ENCODE measurements around the gene GABRB3. TPM values are rescaled to one million over a fixed set of nuclear protein-coding genes. Genes with fewer than 3 reads are reported as not detected.

GABRB3 gene
- total and polyA plus RNA-seq, 2 donors from 2014 or later, result 4.7 to 6.9 TPM

DNA sequence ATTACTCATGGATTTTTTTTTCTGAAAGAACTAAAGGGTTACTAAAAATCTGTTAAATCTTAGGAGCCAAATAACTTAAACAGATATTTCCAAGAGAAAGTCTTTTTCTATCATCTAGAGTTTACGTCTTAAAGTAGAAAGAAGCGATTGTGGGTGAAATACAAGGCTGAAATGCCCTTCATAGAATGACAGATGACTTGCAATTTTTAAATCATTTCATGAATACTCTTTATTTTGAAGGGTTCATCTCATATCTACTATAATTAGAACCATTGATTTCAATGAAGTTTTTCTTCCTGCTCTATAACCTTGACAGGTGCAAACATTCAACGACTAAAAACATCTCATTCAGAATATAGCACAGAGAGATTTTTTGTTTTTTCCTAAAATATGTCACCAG is 217.0 kb downstream of the GABRB3 start:
- Histone ChIP-seq H3K4me3 (ENCODE audit: low read length in 3 of 3) (no peak overlapping the region), H3K27ac (ENCODE audit: low read depth in 2 of 2, low read length in 2 of 2) (no peak overlapping the region), H3K36me3 (ENCODE audit: control insufficient read depth in 2 of 3, insufficient read depth in 3 of 3, low read length in 3 of 3) (no peaks in the 10 kb centered on the region), H3K9me3 (ENCODE audit: control insufficient read depth in 2 of 3, insufficient read depth in 1 of 3, low read length in 3 of 3) (no peaks in the 10 kb centered on the region), H3K4me1 (ENCODE audit: control insufficient read depth in 2 of 3, insufficient read depth in 2 of 3, low read depth in 1 of 3, low read length in 3 of 3) (no peaks in the 10 kb centered on the region), H3K9ac (ENCODE audit: low read length in 3 of 3) (no peak overlapping the region), H3K27me3 (ENCODE audit: control insufficient read depth, insufficient read depth, low read length) (no peaks in the 10 kb centered on the region)
- DNase-seq (no peak), FAIRE-seq (no peak)
- intact Hi-C loops (cut with DNase I), result no loop called here
- TF ChIP-seq, protein P1, sequence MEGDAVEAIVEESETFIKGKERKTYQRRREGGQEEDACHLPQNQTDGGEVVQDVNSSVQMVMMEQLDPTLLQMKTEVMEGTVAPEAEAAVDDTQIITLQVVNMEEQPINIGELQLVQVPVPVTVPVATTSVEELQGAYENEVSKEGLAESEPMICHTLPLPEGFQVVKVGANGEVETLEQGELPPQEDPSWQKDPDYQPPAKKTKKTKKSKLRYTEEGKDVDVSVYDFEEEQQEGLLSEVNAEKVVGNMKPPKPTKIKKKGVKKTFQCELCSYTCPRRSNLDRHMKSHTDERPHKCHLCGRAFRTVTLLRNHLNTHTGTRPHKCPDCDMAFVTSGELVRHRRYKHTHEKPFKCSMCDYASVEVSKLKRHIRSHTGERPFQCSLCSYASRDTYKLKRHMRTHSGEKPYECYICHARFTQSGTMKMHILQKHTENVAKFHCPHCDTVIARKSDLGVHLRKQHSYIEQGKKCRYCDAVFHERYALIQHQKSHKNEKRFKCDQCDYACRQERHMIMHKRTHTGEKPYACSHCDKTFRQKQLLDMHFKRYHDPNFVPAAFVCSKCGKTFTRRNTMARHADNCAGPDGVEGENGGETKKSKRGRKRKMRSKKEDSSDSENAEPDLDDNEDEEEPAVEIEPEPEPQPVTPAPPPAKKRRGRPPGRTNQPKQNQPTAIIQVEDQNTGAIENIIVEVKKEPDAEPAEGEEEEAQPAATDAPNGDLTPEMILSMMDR (IDR thresholded peaks at IDR 0.05; ENCODE audit: borderline replicate concordance, extremely low read depth, insufficient read depth), result no peak

DNA sequence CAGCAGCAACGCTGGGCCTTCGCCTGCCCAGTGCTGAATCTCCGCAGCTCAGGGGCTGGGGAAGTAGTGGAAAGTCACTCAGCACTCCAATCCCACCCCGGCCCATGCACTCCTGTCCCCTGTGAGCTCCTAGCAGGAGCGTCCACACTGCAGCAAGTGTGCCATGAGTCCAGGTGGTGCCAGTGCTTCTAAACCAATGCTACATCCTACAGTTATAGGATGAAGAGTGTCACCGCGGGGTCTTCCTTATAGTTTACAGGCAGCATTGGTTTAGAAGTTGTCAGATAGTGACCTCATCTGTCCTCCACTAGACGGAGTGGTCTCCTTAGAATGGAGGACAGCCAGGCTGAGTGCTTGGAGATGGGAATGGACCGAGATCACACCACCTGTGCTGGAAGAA is 221.4 kb downstream of the GABRB3 start:
- H3K9me3 ChIP-seq (ENCODE audit: control insufficient read depth in 2 of 3, insufficient read depth in 1 of 3, low read length in 3 of 3), result no peaks in the 10 kb centered on the region
- H3K27ac ChIP-seq (ENCODE audit: low read depth in 2 of 2, low read length in 2 of 2), result no peak overlapping the region
- FAIRE-seq, result no peak
- H3K9ac ChIP-seq (ENCODE audit: low read length in 3 of 3), result no peak overlapping the region
- TF ChIP-seq, protein P1 (IDR thresholded peaks at IDR 0.05; ENCODE audit: borderline replicate concordance, extremely low read depth, insufficient read depth), result no peak
- intact Hi-C loops (cut with DNase I), result no loop called here
- no peaks in the 10 kb centered on the region for H3K27me3 ChIP-seq (ENCODE audit: control insufficient read depth, insufficient read depth, low read length)
- no peak overlapping the region for H3K4me3 ChIP-seq (ENCODE audit: low read length in 3 of 3)
- H3K36me3 ChIP-seq (ENCODE audit: control insufficient read depth in 2 of 3, insufficient read depth in 3 of 3, low read length in 3 of 3), result no peaks in the 10 kb centered on the region
- no peak for DNase-seq
- no peaks in the 10 kb centered on the region for H3K4me1 ChIP-seq (ENCODE audit: control insufficient read depth in 2 of 3, insufficient read depth in 2 of 3, low read depth in 1 of 3, low read length in 3 of 3)

- TF ChIP-seq, protein P1 (IDR thresholded peaks at IDR 0.05; ENCODE audit: borderline replicate concordance, extremely low read depth, insufficient read depth), result no peak
- Histone ChIP-seq H3K27ac (ENCODE audit: low read depth in 2 of 2, low read length in 2 of 2) (no peak overlapping the region), H3K4me3 (ENCODE audit: low read length in 3 of 3) (no peak overlapping the region), H3K4me1 (ENCODE audit: control insufficient read depth in 2 of 3, insufficient read depth in 2 of 3, low read depth in 1 of 3, low read length in 3 of 3) (no peaks in the 10 kb centered on the region), H3K9ac (ENCODE audit: low read length in 3 of 3) (no peak overlapping the region), H3K36me3 (ENCODE audit: control insufficient read depth in 2 of 3, insufficient read depth in 3 of 3, low read length in 3 of 3) (no peaks in the 10 kb centered on the region), H3K9me3 (ENCODE audit: control insufficient read depth in 2 of 3, insufficient read depth in 1 of 3, low read length in 3 of 3) (no peaks in the 10 kb centered on the region), H3K27me3 (ENCODE audit: control insufficient read depth, insufficient read depth, low read length) (no peaks in the 10 kb centered on the region)
- intact Hi-C loops (cut with DNase I), result no loop called here
- DNase-seq, result no peak
- FAIRE-seq, result no peak
Observed at GRCh38 chr15:26550880-26551279, 222.0 kb downstream of the GABRB3 start.

GRCh38 chr15:26537663-26538062 is 235.2 kb downstream of the GABRB3 start:
- intact Hi-C loops (cut with DNase I), result no loop called here
- Histone ChIP-seq H3K27ac (ENCODE audit: low read depth in 2 of 2, low read length in 2 of 2) (no peak overlapping the region), H3K4me3 (ENCODE audit: low read length in 3 of 3) (no peak overlapping the region), H3K9me3 (ENCODE audit: control insufficient read depth in 2 of 3, insufficient read depth in 1 of 3, low read length in 3 of 3) (no peaks in the 10 kb centered on the region), H3K36me3 (ENCODE audit: control insufficient read depth in 2 of 3, insufficient read depth in 3 of 3, low read length in 3 of 3) (no peaks in the 10 kb centered on the region), H3K9ac (ENCODE audit: low read length in 3 of 3) (no peak overlapping the region), H3K4me1 (ENCODE audit: control insufficient read depth in 2 of 3, insufficient read depth in 2 of 3, low read depth in 1 of 3, low read length in 3 of 3) (no peaks in the 10 kb centered on the region), H3K27me3 (ENCODE audit: control insufficient read depth, insufficient read depth, low read length) (no peaks in the 10 kb centered on the region)
- FAIRE-seq (no peak), DNase-seq (no peak)
- TF ChIP-seq, protein P1 (IDR thresholded peaks at IDR 0.05; ENCODE audit: borderline replicate concordance, extremely low read depth, insufficient read depth), result no peak
